Measurements from ENCODE around the gene OGFRL1.

DNA sequence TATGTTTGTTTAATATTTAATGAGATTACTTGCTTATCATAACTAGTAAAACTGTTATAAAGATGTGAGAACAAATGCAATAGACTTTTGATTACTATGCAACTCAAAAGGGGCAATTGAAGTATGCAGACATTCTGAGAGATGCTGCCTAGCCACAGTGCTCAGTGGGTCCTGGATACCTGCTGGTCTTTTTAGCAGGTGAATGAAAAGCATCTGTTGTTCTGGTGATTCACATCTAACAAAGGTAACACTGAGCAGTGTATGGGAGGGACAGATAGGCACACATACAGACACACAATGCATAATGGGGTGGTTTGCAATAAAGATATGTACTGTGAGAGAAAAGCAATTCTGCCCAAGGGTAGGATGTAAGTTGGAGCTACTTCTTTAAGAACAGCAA, 46.9 kb downstream of the OGFRL1 start:
- TF ChIP-seq, protein P1, sequence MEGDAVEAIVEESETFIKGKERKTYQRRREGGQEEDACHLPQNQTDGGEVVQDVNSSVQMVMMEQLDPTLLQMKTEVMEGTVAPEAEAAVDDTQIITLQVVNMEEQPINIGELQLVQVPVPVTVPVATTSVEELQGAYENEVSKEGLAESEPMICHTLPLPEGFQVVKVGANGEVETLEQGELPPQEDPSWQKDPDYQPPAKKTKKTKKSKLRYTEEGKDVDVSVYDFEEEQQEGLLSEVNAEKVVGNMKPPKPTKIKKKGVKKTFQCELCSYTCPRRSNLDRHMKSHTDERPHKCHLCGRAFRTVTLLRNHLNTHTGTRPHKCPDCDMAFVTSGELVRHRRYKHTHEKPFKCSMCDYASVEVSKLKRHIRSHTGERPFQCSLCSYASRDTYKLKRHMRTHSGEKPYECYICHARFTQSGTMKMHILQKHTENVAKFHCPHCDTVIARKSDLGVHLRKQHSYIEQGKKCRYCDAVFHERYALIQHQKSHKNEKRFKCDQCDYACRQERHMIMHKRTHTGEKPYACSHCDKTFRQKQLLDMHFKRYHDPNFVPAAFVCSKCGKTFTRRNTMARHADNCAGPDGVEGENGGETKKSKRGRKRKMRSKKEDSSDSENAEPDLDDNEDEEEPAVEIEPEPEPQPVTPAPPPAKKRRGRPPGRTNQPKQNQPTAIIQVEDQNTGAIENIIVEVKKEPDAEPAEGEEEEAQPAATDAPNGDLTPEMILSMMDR (conservative IDR thresholded peaks at IDR 0.05; ENCODE audit: low read depth, low read length) = no peak
- no peak for TF ChIP-seq EZH2 (IDR thresholded peaks at IDR 0.05; ENCODE audit: borderline replicate concordance, low read depth, low read length, poor library complexity, severe bottlenecking)

Data from A673 (cell line).